ENCODE measurements around the gene ENPEP.

- no peak for TF ChIP-seq CTCF (conservative IDR thresholded peaks at IDR 0.05; ENCODE audit: low read depth, low read length)
- no peak for TF ChIP-seq EZH2 (IDR thresholded peaks at IDR 0.05; ENCODE audit: low read length, unreplicated experiment)
- TF ChIP-seq EZH2phosphoT487 (IDR thresholded peaks at IDR 0.05; ENCODE audit: borderline replicate concordance, low read length): no peak
Measured at GRCh38 chr4:110504084-110504435, 28.1 kb downstream of the ENPEP start.

All from PC-3 (cell line).